CD14-positive monocyte (primary cell): Measurements from ENCODE around the gene PPP1R1C. TPM values are rescaled to one million over a fixed set of nuclear protein-coding genes. Genes with fewer than 3 reads are reported as not detected.

Experiments used
- DNase-seq, 3 donors: peaks; one replicate each; pipeline ENCODE4 v3.0.0-alpha.2; 2011 to 2022
- H2AFZ ChIP-seq: 2 replicates; pipeline ENCODE4 v1.6.0; 2012; ENCODE audit warnings: mild to moderate bottlenecking, low read depth, low read length, inconsistent platforms; ENCODE audit not compliant: insufficient read depth, poor library complexity, severe bottlenecking
- H3K27ac ChIP-seq, 2 donors: 1 replicate in 1 of 2; 2 replicates in 1 of 2; pipeline ENCODE4 v1.5.1; 2012 to 2013; ENCODE audit warnings: low read length in 2 of 2, control low read depth in 1 of 2, inconsistent platforms in 1 of 2, low read depth in 1 of 2, mild to moderate bottlenecking in 1 of 2
- H3K27me3 ChIP-seq, 2 donors: one replicate each; pipeline versions ENCODE4 v1.6.0 to v1.6.1; 2011 to 2013; ENCODE audit warnings: low read length in 2 of 2; ENCODE audit not compliant: control insufficient read depth in 2 of 2, insufficient read depth in 2 of 2
- H3K36me3 ChIP-seq, 2 donors: replicated peaks in 1 of 2; 1 replicate in 1 of 2; 2 replicates in 1 of 2; pipeline versions ENCODE4 v1.5.1 to v1.6.1; 2012 to 2013; ENCODE audit warnings: low read length in 2 of 2, control low read depth in 1 of 2, inconsistent platforms in 1 of 2, mild to moderate bottlenecking in 1 of 2; ENCODE audit not compliant: insufficient read depth in 2 of 2, control insufficient read depth in 1 of 2
- H3K4me1 ChIP-seq, 2 donors: 1 replicate in 1 of 2; 2 replicates in 1 of 2; pipeline versions ENCODE4 v1.5.1 to v1.6.1; 2012 to 2013; ENCODE audit warnings: low read length in 2 of 2, control low read depth in 1 of 2, inconsistent platforms in 1 of 2, mild to moderate bottlenecking in 1 of 2, moderate library complexity in 1 of 2; ENCODE audit not compliant: insufficient read depth in 2 of 2, control insufficient read depth in 1 of 2
- H3K4me2 ChIP-seq: replicated peaks from 2 replicates; pipeline ENCODE3; 2012; ENCODE audit warnings: low read length, moderate library complexity, mild to moderate bottlenecking; ENCODE audit not compliant: poor library complexity, severe bottlenecking; ENCODE audit errors: extremely low read depth
- H3K4me3 ChIP-seq, 3 experiments: fragments of 200-600 bp in 1 of 3; sonication (generic) in 1 of 3; replicated peaks in 1 of 3; 1 replicate in 2 of 3; 2 replicates in 1 of 3; pipeline ENCODE4 v1.5.1; 2011 to 2013; ENCODE audit warnings: low read length in 3 of 3, mild to moderate bottlenecking in 3 of 3, control low read depth in 2 of 3, low read depth in 2 of 3, inconsistent platforms in 1 of 3, moderate library complexity in 1 of 3
- H3K79me2 ChIP-seq: 2 replicates; pipeline ENCODE4 v1.6.0; 2012; ENCODE audit warnings: mild to moderate bottlenecking, control low read depth, inconsistent platforms, low read length, moderate library complexity; ENCODE audit not compliant: insufficient read depth
- H3K9ac ChIP-seq: 2 replicates; pipeline ENCODE4 v1.6.0; 2017; ENCODE audit warnings: low read length, mild to moderate bottlenecking; ENCODE audit not compliant: insufficient read depth, poor library complexity, severe bottlenecking
- H3K9me3 ChIP-seq, 2 donors: replicated peaks in 1 of 2; 1 replicate in 1 of 2; 2 replicates in 1 of 2; pipeline versions ENCODE4 v1.5.1 to v1.6.1; 2012 to 2013; ENCODE audit warnings: low read length in 2 of 2, control low read depth in 1 of 2; ENCODE audit not compliant: control insufficient read depth in 1 of 2, insufficient read depth in 1 of 2
- H4K20me1 ChIP-seq: 2 replicates; pipeline ENCODE4 v1.6.0; 2012; ENCODE audit warnings: mild to moderate bottlenecking, low read length, control low read depth, moderate library complexity; ENCODE audit not compliant: insufficient read depth
- H3K27ac Mint-ChIP-seq, 7 donors: one replicate each; pipeline ENCODE4 v1.8.0; 2020; ENCODE audit warnings: mild to moderate bottlenecking in 7 of 7, mixed read lengths in 7 of 7, moderate library complexity in 6 of 7, inconsistent platforms in 2 of 7
- H3K27me3 Mint-ChIP-seq, 3 donors: one replicate each; pipeline ENCODE4 v1.8.0; 2021 to 2022; ENCODE audit warnings: low read depth in 3 of 3, mild to moderate bottlenecking in 3 of 3, mixed read lengths in 3 of 3, moderate library complexity in 3 of 3, inconsistent platforms in 1 of 3
- H3K36me3 Mint-ChIP-seq, 2 donors: one replicate each; pipeline ENCODE4 v1.8.0; 2020; ENCODE audit warnings: mixed read lengths in 2 of 2, inconsistent platforms in 1 of 2, mild to moderate bottlenecking in 1 of 2
- H3K4me1 Mint-ChIP-seq: one replicate; pipeline ENCODE4 v1.8.0; 2020; ENCODE audit warnings: mild to moderate bottlenecking, mixed read lengths
- H3K4me3 Mint-ChIP-seq, 2 donors: one replicate each; pipeline ENCODE4 v1.8.0; 2020; ENCODE audit warnings: mild to moderate bottlenecking in 2 of 2, mixed read lengths in 2 of 2, moderate library complexity in 1 of 2
- H3K9me3 Mint-ChIP-seq, 7 donors: one replicate each; pipeline ENCODE4 v1.8.0; 2020 to 2022; ENCODE audit warnings: mixed read lengths in 7 of 7, mild to moderate bottlenecking in 6 of 7, moderate library complexity in 6 of 7, inconsistent platforms in 2 of 7
- WGBS: methylation state at CpG from one replicate; pipeline ENCODE4 v1.1.5; 2013; ENCODE audit warnings: missing lambda C conversion rate; ENCODE audit not compliant: insufficient coverage; 5-methylcytosine and 5-hydroxymethylcytosine counted together
- intact Hi-C, 2 donors: fragments of 100-400 bp; cut with micrococcal nuclease; formaldehyde crosslinking; loops; one replicate each; pipeline versions ENCODE4 v1.15.0 to v1.15.1; 2023
- polyA plus RNA-seq, 3 donors: library from polyadenylated mRNA; depleted of rRNA in 1 of 3; unstranded in 2 of 3; stranded (reverse) in 1 of 3; fragments of 300-500 nt in 2 of 3; fragments of >200 nt in 1 of 3; fragmentation: Illumina TruSeq in 2 of 3; gene quantifications; 1 replicate in 2 of 3; 2 replicates in 1 of 3; pipeline ENCODE4 v1.2.3, GENCODE V29; 2012 to 2021
- TF ChIP-seq, protein P1 (sequence below): fragments of 200-600 bp; IDR thresholded peaks from one replicate; pipeline ENCODE4 v1.8.0; 2022; ENCODE audit warnings: antibody characterized with exemption, mild to moderate bottlenecking

PPP1R1C gene
- polyA plus RNA-seq, 3 donors, result not detected

DNA sequence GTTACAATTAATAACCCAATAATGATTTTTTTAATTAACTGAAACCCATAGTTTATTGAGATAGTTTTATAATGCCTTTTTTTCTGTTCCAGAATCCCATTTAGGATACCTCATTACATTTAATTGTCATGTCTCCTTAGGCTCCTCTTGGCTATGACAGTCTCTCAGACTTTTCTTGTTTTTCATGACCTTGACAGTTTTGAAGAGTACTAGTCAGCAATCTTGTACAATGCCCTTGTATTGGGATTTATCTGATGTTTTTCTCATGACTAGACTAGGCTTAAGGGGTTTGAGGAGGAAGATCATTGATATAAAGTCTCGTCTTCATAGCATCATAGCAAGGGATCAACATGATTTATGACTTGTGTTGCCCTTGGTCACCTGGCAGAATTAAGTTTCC, 72.4 kb downstream of the PPP1R1C start:
- no peak for DNase-seq
- Histone ChIP-seq H3K36me3 (no peaks in the 10 kb centered on the region), H3K27me3 (no peaks in the 10 kb centered on the region), H3K79me2 (no peaks in the 10 kb centered on the region), H3K27ac (no peak overlapping the region), H2AFZ (no peak overlapping the region), H4K20me1 (no peaks in the 10 kb centered on the region), H3K4me1 (no peaks in the 10 kb centered on the region), H3K4me2 (no peak overlapping the region), H3K9ac (no peak overlapping the region), H3K4me3 (no peak overlapping the region), H3K9me3 (no peaks in the 10 kb centered on the region)
- H3K4me1 Mint-ChIP-seq, result no peaks in the 10 kb centered on the region
- no CpG with 5 or more reads among the region's 1 CpG for WGBS
- H3K9me3 Mint-ChIP-seq, result no peaks in the 10 kb centered on the region
- no peak overlapping the region for H3K27ac Mint-ChIP-seq
- H3K27me3 Mint-ChIP-seq, result peaks cover 0 to 1% (median 0%) of the 10 kb centered on the region in 3 donors
- intact Hi-C loops, result no loop called here
- no peak overlapping the region for H3K4me3 Mint-ChIP-seq
- TF ChIP-seq, protein P1, sequence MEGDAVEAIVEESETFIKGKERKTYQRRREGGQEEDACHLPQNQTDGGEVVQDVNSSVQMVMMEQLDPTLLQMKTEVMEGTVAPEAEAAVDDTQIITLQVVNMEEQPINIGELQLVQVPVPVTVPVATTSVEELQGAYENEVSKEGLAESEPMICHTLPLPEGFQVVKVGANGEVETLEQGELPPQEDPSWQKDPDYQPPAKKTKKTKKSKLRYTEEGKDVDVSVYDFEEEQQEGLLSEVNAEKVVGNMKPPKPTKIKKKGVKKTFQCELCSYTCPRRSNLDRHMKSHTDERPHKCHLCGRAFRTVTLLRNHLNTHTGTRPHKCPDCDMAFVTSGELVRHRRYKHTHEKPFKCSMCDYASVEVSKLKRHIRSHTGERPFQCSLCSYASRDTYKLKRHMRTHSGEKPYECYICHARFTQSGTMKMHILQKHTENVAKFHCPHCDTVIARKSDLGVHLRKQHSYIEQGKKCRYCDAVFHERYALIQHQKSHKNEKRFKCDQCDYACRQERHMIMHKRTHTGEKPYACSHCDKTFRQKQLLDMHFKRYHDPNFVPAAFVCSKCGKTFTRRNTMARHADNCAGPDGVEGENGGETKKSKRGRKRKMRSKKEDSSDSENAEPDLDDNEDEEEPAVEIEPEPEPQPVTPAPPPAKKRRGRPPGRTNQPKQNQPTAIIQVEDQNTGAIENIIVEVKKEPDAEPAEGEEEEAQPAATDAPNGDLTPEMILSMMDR, result no peak
- H3K36me3 Mint-ChIP-seq, result no peaks in the 10 kb centered on the region

- Histone ChIP-seq H3K9me3 (no peaks in the 10 kb centered on the region), H3K4me3 (no peak overlapping the region), H3K4me2 (no peak overlapping the region), H3K36me3 (no peaks in the 10 kb centered on the region), H3K27ac (no peak overlapping the region), H3K79me2 (no peaks in the 10 kb centered on the region), H3K9ac (no peak overlapping the region), H3K4me1 (no peaks in the 10 kb centered on the region), H3K27me3 (no peaks in the 10 kb centered on the region), H4K20me1 (no peaks in the 10 kb centered on the region), H2AFZ (no peak overlapping the region)
- TF ChIP-seq, protein P1, result no peak
- no CpG with 5 or more reads among the region's 1 CpG for WGBS
- Mint-ChIP-seq H3K9me3 (peaks cover 0 to 1% (median 0%) of the 10 kb centered on the region in 7 donors), H3K36me3 (no peaks in the 10 kb centered on the region), H3K4me1 (no peaks in the 10 kb centered on the region), H3K27me3 (no peaks in the 10 kb centered on the region), H3K4me3 (no peak overlapping the region), H3K27ac (no peak overlapping the region)
- no peak for DNase-seq
- intact Hi-C loops, result no loop called here
These were observed 76.1 kb downstream of the PPP1R1C start for GRCh38 chr2:182061739-182062138.
